MV-4-11 (cell line): ENCODE results near the gene UQCRH.
"Not testable (repeated sequence)": the region's sequence is repeated elsewhere in the genome, so short reads cannot be mapped to it uniquely, and the experiment has no call there.

ENCODE experiments used
- DNase-seq: peaks from one replicate; lab custom pipeline; 2025; lab: John Stamatoyannopoulos, UW

Gene UQCRH

GRCh38 chr1:46300673-46301405 lies 2.7 kb upstream of the UQCRH start:
- DNase-seq, result no peak

DNA sequence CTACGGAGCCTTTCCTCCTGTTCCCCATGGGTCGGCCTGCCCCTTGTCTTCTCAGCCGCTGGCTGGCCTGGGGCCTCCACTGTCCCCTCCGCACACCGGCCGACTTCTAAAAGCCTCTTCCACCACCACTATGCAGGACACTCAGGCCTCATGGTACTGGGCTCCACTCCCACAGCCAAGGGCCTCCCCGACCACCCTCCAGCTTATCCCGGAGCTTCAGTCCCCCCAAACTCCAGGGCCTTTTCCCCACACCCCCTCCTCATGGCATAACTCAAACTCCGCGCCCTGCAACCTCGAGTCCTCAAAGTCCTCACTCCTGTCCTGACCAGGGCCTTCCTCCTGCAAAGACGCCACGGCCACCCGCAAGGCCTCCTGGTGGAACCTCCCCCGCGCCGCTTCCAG lies 2.1 kb upstream of the UQCRH start:
- no peak for DNase-seq

- peak; percentile 36 for DNase-seq
These were observed 1.5 kb upstream of the UQCRH start for GRCh38 chr1:46301808-46302640.

DNA sequence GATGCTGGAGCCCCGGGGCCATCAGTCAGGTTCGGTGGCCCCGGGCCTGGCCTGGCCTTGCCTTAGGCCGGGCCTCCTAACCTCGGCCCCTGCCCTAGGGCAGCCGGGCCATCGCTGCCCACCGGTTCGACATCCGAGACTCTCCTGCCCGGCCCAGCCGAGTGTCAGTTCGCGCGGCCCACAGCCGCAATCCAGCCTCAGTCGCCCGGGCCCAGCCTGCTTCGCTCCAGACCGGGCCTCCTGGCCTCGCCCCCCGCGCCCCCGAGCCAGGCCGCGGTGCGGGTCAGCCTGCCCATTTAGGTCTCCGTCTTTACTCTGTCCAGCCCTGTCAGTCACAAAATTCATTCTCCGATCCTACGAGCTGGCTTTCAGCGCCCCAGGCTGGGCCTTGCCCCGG lies 859 bp upstream of the UQCRH start:
- DNase-seq, result no peak

GRCh38 chr1:46303872-46304326 lies 401 bp downstream of the UQCRH start:
- no peak for DNase-seq

DNA sequence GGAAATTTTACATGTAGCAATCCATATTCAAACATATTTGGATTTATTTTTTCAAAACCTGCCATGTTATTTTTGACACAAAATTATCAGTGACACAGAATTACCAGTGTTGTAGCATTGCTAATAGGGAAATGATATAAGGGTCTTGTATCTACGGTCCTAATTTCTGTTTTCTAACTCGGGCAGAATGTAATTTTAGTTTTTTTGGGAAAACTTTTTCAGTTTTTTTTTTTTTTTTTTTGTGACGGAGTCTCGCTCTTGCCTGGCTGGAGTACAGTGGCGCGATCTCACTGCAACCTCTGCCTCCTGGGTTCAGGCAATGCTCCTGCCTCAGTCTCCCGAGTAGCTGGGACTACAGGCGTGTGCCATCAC lies 2.6 kb downstream of the UQCRH start:
- DNase-seq, result no peak

DNA sequence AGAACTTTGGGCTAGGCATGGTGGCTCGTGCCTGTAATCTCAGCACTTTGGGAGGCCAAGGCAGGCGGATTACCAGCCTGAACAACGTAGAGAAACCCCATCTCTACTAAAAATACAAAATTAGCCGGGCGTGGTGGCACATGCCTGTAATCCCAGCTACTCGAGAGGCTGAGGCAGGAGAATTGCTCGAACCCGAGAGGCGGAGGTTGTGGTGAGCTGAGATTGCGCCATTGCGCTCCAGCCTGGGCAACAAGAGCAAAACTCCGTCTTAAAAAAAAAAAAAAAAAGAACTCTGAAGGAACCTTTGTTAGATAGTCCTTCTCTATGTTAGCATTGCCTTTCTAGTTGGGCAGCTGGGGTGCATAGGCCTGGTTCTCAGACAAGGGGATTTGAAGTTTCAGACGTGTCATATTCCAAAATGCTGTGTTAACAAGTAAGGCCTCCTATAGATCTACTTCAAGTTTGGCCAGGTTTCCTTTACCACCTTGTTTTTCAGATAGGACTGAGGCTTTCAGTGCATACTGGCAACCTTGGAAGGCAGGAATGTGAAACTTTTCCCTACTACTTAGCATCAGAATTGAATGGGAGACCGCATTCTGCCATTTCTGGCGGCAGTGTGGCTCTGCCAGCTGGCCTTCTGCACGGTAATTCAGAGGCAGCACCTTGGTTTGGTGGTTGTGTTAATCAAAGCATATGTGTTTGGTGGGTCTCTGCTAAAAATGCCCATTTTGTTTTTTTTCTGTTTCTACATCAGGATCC lies 6.1 kb downstream of the UQCRH start:
- peak; percentile 22 for DNase-seq

DNA sequence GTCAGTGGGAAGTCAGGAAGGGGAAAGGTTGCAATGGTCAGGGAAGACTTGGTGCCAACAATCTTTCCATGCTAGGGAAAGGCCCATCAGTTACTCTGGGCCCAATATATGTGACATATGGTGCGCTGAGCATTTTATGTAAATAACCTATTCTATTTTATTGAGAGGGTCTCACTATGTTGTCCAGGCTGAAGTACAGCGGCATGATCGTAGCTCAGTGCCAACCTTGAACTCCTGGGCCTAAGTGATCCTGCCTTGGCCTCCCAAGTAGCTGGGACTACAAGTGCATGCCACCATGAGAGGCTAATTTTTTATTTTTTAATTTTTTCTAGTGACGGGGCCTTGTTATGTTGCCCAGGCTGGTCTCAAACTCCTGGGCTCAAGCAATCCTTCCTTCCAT lies 6.8 kb downstream of the UQCRH start:
- DNase-seq, result no peak

GRCh38 chr1:46315669-46316403 lies 12.3 kb downstream of the UQCRH start:
- DNase-seq, result no peak

DNA sequence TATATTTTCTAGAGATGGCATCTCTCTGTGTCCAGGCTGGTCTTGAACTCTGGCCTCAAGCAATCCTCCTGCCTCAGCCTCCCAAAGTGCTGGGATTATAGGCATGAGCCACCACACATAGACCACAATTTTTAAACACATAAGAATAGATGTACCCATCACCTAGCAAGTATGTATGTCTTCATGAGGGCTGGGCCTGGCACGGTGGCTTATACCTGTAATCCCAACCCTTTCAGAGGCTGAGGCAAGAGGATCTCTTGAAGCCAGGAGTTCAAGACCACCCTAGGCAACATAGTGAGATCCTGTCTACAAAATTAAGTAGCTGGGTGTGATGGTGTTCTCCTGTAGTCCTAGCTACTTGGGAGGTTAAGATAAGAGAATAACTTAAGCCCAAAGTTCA lies 13.8 kb downstream of the UQCRH start:
- DNase-seq, result no peak

DNA sequence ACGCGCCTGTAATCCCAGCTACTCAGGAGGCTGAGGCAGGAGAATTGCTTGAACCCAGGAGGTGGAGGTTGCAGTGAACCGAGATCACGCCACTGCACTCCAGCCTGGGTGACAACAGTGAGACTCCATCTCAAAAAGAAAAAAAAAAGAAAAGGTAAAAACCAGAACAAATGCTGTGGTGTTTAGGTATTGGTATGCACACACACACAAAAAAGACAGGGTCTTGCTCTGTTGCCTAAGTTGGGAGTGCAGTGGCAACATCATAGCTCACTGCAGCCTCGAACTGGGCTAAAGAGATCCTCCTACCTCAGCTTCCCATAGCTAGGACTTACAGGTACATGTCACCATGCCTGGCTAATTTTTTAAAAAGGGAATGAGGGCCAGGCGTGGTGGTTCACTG lies 15.8 kb downstream of the UQCRH start:
- DNase-seq, result not testable (repeated sequence)

DNA sequence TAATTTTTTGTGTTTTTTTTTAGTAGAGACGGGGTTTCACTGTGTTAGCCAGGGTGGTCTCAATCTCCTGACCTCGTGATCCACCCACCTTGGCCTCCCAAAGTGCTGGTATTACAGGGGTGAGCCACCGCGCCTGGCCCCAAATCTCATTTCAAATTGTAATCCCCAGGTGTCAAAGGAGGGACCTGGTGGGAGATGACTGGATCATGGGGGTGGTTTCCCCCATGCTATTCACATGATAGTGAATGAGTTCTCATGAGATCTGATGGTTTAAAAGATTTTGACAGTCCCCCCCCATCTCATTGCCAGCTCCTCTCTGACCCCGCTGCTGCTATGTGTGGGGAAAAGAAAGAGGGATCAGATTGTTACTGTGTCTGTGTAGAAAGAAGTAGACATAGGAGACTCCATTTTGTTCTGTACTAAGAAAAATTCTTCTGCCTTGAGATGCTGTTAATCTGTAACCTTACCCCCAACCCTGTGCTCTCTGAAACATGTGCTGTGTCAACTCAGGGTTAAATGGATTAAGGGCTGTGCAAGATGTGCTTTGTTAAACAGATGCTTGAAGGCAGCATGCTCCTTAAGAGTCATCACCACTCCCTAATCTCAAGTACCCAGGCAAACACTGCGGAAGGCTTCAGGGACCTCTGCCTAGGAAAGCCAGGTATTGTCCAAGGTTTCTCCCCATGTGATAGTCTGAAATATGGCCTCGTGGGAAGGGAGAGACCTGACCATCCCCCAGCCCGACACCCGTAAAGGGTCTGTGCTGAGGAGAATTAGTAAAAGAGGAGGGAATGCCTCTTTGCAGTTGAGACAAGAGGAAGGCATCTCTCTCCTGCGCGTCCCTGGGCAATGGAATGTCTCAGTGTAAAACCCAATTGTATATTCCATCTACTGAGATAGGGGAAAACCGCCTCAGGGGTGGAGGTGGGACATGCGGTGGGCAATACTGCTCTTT lies 16.7 kb downstream of the UQCRH start:
- DNase-seq, result not testable (repeated sequence)

GRCh38 chr1:46322191-46322590 lies 18.7 kb downstream of the UQCRH start:
- DNase-seq, result not testable (repeated sequence)

GRCh38 chr1:46325285-46326076 lies 22.0 kb downstream of the UQCRH start:
- peak; percentile 73 for DNase-seq

GRCh38 chr1:46328182-46328581 lies 24.7 kb downstream of the UQCRH start:
- DNase-seq, result not testable (repeated sequence)

DNA sequence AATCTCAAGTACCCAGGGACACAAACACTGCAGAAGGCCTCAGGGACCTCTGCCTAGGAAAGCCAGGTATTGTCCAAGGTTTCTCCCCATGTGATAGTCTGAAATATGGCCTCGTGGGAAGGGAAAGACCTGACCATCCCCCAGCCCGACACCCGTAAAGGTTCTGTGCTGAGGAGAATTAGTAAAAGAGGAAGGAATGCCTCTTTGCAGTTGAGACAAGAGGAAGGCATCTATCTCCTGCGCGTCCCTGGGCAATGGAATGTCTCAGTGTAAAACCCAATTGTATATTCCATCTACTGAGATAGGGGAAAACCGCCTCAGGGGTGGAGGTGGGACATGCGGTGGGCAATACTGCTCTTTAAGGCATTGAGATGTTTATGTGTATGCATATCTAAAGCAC lies 26.3 kb downstream of the UQCRH start:
- DNase-seq, result peak; percentile 15

- DNase-seq, result not testable (repeated sequence)
These were observed 26.9 kb downstream of the UQCRH start for GRCh38 chr1:46330381-46330780.

- DNase-seq, result peak; percentile 54
These were observed 28.5 kb downstream of the UQCRH start for GRCh38 chr1:46331786-46332540.
